HG03571 (cell line): ENCODE results near the gene STRBP.

ENCODE experiments used
- ATAC-seq: cut with Tn5 transposase; IDR thresholded peaks from one replicate; pipeline ENCODE4 v1.9.1; 2021; ENCODE audit not compliant: unreplicated experiment

STRBP gene

GRCh38 chr9:123135430-123135829, 133.0 kb downstream of the STRBP start:
- no peak for ATAC-seq

- no peak for ATAC-seq
These were observed 135.7 kb downstream of the STRBP start for GRCh38 chr9:123132696-123133095.

- no peak for ATAC-seq
These were observed 136.4 kb downstream of the STRBP start for GRCh38 chr9:123131993-123132392.

- ATAC-seq, result no peak
These were observed 137.1 kb downstream of the STRBP start for GRCh38 chr9:123131258-123131657.

- no peak for ATAC-seq
These were observed 139.0 kb downstream of the STRBP start for GRCh38 chr9:123129423-123129822.

GRCh38 chr9:123128591-123128990, 139.8 kb downstream of the STRBP start:
- ATAC-seq, result no peak

- no peak for ATAC-seq
These were observed 140.8 kb downstream of the STRBP start for GRCh38 chr9:123127512-123128075.

- no peak for ATAC-seq
These were observed 146.9 kb downstream of the STRBP start for GRCh38 chr9:123121457-123121856.

- no peak for ATAC-seq
These were observed 147.4 kb downstream of the STRBP start for GRCh38 chr9:123120953-123121352.

- ATAC-seq, result no peak
These were observed 148.3 kb downstream of the STRBP start for GRCh38 chr9:123120131-123120530.

- no peak for ATAC-seq
These were observed 148.8 kb downstream of the STRBP start for GRCh38 chr9:123119566-123119965.

- no peak for ATAC-seq
These were observed 152.3 kb downstream of the STRBP start for GRCh38 chr9:123116036-123116435.

- ATAC-seq, result no peak
These were observed 153.1 kb downstream of the STRBP start for GRCh38 chr9:123115146-123115913.

GRCh38 chr9:123113185-123113584, 155.2 kb downstream of the STRBP start:
- no peak for ATAC-seq

- no peak for ATAC-seq
These were observed 156.1 kb downstream of the STRBP start for GRCh38 chr9:123112015-123112975.

GRCh38 chr9:123111427-123112014, 156.9 kb downstream of the STRBP start:
- ATAC-seq, result no peak

GRCh38 chr9:123109540-123110279, 158.7 kb downstream of the STRBP start:
- ATAC-seq, result no peak

GRCh38 chr9:123108976-123109375, 159.4 kb downstream of the STRBP start:
- no peak for ATAC-seq

- ATAC-seq, result no peak
These were observed 160.6 kb downstream of the STRBP start for GRCh38 chr9:123107639-123108285.

GRCh38 chr9:123105490-123105889, 162.9 kb downstream of the STRBP start:
- ATAC-seq, result no peak
